IPS-11a (cell line): Measurements from ENCODE around the gene MDFI.

ENCODE experiments used
- H3K4me3 ChIP-seq: one replicate; pipeline ENCODE4 v1.5.1; 2013; ENCODE audit warnings: low read depth, low read length, control low read depth

MDFI gene

GRCh38 chr6:41700463-41701347, 62.4 kb downstream of the MDFI start:
- no peak overlapping the region for H3K4me3 ChIP-seq

DNA sequence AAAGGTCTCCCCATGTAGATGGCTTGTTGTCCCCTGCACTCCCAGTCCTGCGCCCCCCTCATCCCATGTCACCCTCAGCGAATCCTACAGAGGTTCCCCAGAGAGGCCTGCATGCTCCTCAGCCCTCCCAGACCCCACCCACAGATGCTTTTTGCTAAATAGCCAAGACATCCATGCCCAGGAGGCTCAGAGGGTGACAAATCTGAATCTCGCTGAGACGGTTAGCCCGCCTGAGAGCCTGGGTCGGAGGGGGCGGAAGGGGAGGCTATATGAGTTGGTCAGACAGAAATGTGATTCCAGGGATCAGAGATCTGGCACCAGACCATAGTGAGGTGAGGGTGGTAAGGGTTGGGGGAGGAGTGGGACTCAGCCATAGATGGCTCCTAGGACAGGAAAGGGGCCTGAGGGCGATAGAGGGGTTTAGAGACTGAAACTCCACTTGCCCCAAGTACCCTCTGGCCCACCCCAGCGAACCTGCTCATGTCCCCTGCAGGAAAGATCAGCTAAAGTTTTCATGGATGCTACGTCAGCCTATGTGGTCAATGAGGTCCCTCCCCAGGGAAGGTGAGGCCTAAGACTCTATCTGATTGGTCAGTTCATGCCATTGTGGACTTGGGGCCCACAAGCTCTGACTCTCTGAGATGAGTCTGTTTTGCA, 63.9 kb downstream of the MDFI start:
- no peak overlapping the region for H3K4me3 ChIP-seq

GRCh38 chr6:41702771-41703494, 64.7 kb downstream of the MDFI start:
- H3K4me3 ChIP-seq = no peak overlapping the region
